Uterus (tissue), 2 donors: ENCODE data around the gene RNF186.

Source experiments
- CTCF ChIP-seq, 4 experiments: fragments of 200-600 bp in 2 of 4; fragments of 450-650 bp in 2 of 4; sonication (generic) in 2 of 4; IDR thresholded peaks; one replicate each; pipeline ENCODE4 v1.5.1; 2016 to 2019; ENCODE audit warnings: antibody characterized with exemption in 4 of 4, mild to moderate bottlenecking in 2 of 4, moderate library complexity in 1 of 4
- POLR2A ChIP-seq, 2 donors: fragments of 450-650 bp; IDR thresholded peaks; one replicate each; pipeline ENCODE4 v1.6.1; 2016; ENCODE audit warnings: antibody characterized with exemption in 2 of 2, mild to moderate bottlenecking in 1 of 2, moderate library complexity in 1 of 2

DNA sequence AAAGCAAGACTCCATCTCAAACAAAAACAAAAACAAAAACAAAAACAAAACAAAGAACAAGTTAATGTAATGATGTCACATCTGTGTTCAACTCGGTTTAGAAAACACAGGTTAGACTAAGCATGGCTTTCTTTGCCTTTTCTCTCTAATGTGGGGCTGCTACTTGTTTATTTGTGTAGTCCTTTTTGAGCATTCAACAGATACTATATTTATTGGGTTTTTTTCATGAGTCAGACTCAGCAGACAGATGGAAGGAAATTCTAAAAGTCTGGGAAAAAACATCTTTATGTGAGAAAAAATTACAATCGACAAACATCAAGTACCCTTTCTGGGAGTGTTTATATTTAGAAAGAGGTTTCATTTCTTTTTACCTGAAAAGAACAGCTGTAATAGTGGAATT lies 44.8 kb upstream of the RNF186 start:
- TF ChIP-seq CTCF (IDR thresholded peaks at IDR 0.05), result no peak
- no peak for TF ChIP-seq POLR2A (IDR thresholded peaks at IDR 0.05)
